Measurements from ENCODE around the gene ATP8A2. TPM values are rescaled to one million over a fixed set of nuclear protein-coding genes. Genes with fewer than 3 reads are reported as not detected.

Gene ATP8A2
- total RNA-seq, 1 donor from 2014 or later, result 0.05 TPM

GRCh38 chr13:25691654-25692053, 319.9 kb downstream of the ATP8A2 start:
- intact Hi-C loops (cut with DNase I), result no loop called here
- ATAC-seq (ENCODE audit: poor library complexity) (no peak), DNase-seq (no peak)

- intact Hi-C loops (cut with DNase I), result no loop called here
- ATAC-seq (ENCODE audit: poor library complexity), result no peak
- no peak for DNase-seq
Measured at GRCh38 chr13:25692099-25692498, 320.3 kb downstream of the ATP8A2 start.

- intact Hi-C loops (cut with DNase I), result no loop called here
- DNase-seq (no peak), ATAC-seq (ENCODE audit: poor library complexity) (no peak)
Measured at GRCh38 chr13:25699056-25699455, 327.3 kb downstream of the ATP8A2 start.

GRCh38 chr13:25699600-25699999, 327.8 kb downstream of the ATP8A2 start:
- DNase-seq, result no peak
- intact Hi-C loops (cut with DNase I), result no loop called here
- no peak for ATAC-seq (ENCODE audit: poor library complexity)

GRCh38 chr13:25701304-25701703, 329.5 kb downstream of the ATP8A2 start:
- DNase-seq (no peak), ATAC-seq (ENCODE audit: poor library complexity) (no peak)
- intact Hi-C loops (cut with DNase I), result no loop called here

GRCh38 chr13:25702386-25702785, 330.6 kb downstream of the ATP8A2 start:
- ATAC-seq (ENCODE audit: poor library complexity), result no peak
- intact Hi-C loops (cut with DNase I), result no loop called here
- no peak for DNase-seq

- intact Hi-C loops (cut with DNase I), result no loop called here
- DNase-seq (no peak), ATAC-seq (ENCODE audit: poor library complexity) (no peak)
Measured at GRCh38 chr13:25707726-25708125, 336.0 kb downstream of the ATP8A2 start.

GRCh38 chr13:25708268-25708667, 336.5 kb downstream of the ATP8A2 start:
- no peak for ATAC-seq (ENCODE audit: poor library complexity)
- DNase-seq, result no peak
- intact Hi-C loops (cut with DNase I), result no loop called here

GRCh38 chr13:25709088-25709487, 337.3 kb downstream of the ATP8A2 start:
- ATAC-seq (ENCODE audit: poor library complexity) (no peak), DNase-seq (no peak)
- intact Hi-C loops (cut with DNase I), result no loop called here

- DNase-seq (no peak), ATAC-seq (ENCODE audit: poor library complexity) (no peak)
- intact Hi-C loops (cut with DNase I), result no loop called here
Measured at GRCh38 chr13:25715760-25716159, 344.0 kb downstream of the ATP8A2 start.

- no peak for DNase-seq
- intact Hi-C loops (cut with DNase I), result no loop called here
- ATAC-seq (ENCODE audit: poor library complexity), result no peak
Measured at GRCh38 chr13:25717666-25718197, 346.0 kb downstream of the ATP8A2 start.

GRCh38 chr13:25719666-25720065, 347.9 kb downstream of the ATP8A2 start:
- DNase-seq, result no peak
- intact Hi-C loops (cut with DNase I), result no loop called here
- no peak for ATAC-seq (ENCODE audit: poor library complexity)

- no peak for ATAC-seq (ENCODE audit: poor library complexity)
- DNase-seq, result no peak
- intact Hi-C loops (cut with DNase I), result no loop called here
Measured at GRCh38 chr13:25722893-25723292, 351.1 kb downstream of the ATP8A2 start.

- ATAC-seq (ENCODE audit: poor library complexity) (no peak), DNase-seq (no peak)
- intact Hi-C loops (cut with DNase I), result no loop called here
Measured at GRCh38 chr13:25725104-25725503, 353.3 kb downstream of the ATP8A2 start.

GRCh38 chr13:25727250-25727649, 355.5 kb downstream of the ATP8A2 start:
- intact Hi-C loops (cut with DNase I), result no loop called here
- DNase-seq (no peak), ATAC-seq (ENCODE audit: poor library complexity) (no peak)

- DNase-seq (no peak), ATAC-seq (ENCODE audit: poor library complexity) (no peak)
- intact Hi-C loops (cut with DNase I), result no loop called here
Measured at GRCh38 chr13:25727810-25728209, 356.0 kb downstream of the ATP8A2 start.

- ATAC-seq (ENCODE audit: poor library complexity) (no peak), DNase-seq (no peak)
- intact Hi-C loops (cut with DNase I), result no loop called here
Measured at GRCh38 chr13:25729201-25729600, 357.4 kb downstream of the ATP8A2 start.

GRCh38 chr13:25731037-25731436, 359.3 kb downstream of the ATP8A2 start:
- DNase-seq (no peak), ATAC-seq (ENCODE audit: poor library complexity) (no peak)
- intact Hi-C loops (cut with DNase I), result no loop called here

- ATAC-seq (ENCODE audit: poor library complexity), result no peak
- no peak for DNase-seq
- intact Hi-C loops (cut with DNase I), result no loop called here
Measured at GRCh38 chr13:25731536-25731935, 359.8 kb downstream of the ATP8A2 start.

- DNase-seq (no peak), ATAC-seq (ENCODE audit: poor library complexity) (no peak)
- intact Hi-C loops (cut with DNase I), result no loop called here
Measured at GRCh38 chr13:25732111-25732865, 360.5 kb downstream of the ATP8A2 start.

- intact Hi-C loops (cut with DNase I), result no loop called here
- ATAC-seq (ENCODE audit: poor library complexity) (no peak), DNase-seq (no peak)
Measured at GRCh38 chr13:25733001-25733491, 361.3 kb downstream of the ATP8A2 start.

Data from Right ventricle myocardium superior (tissue), 1 donor.